ENCODE measurements around the gene LUZP4.
"Not testable (repeated sequence)": the region's sequence is repeated elsewhere in the genome, so short reads cannot be mapped to it uniquely, and the experiment has no call there.

LUZP4 gene

GRCh38 chrX:115289465-115289864, at the start of gene LUZP4:
Gene LUZP4 (plus strand): TSS chrX:115289715. CDS start chrX:115289760, 45 bp downstream.
- no peak for DNase-seq

GRCh38 chrX:115251458-115252233, 37.9 kb upstream of the LUZP4 start:
- no peak for DNase-seq

GRCh38 chrX:115255003-115255402, 34.5 kb upstream of the LUZP4 start:
- DNase-seq, result no peak

- DNase-seq, result no peak
Observed at GRCh38 chrX:115257711-115258110, 31.8 kb upstream of the LUZP4 start.

- DNase-seq, result no peak
Observed at GRCh38 chrX:115259238-115259875, 30.2 kb upstream of the LUZP4 start.

GRCh38 chrX:115260330-115260729, 29.2 kb upstream of the LUZP4 start:
- DNase-seq, result no peak

- no peak for DNase-seq
Observed at GRCh38 chrX:115261148-115261547, 28.4 kb upstream of the LUZP4 start.

GRCh38 chrX:115264009-115264408, 25.5 kb upstream of the LUZP4 start:
- no peak for DNase-seq

- DNase-seq, result peak; percentile 27
Observed at GRCh38 chrX:115266300-115266699, 23.2 kb upstream of the LUZP4 start.

GRCh38 chrX:115268421-115268820, 21.1 kb upstream of the LUZP4 start:
- DNase-seq, result no peak

GRCh38 chrX:115269051-115269683, 20.3 kb upstream of the LUZP4 start:
- DNase-seq, result no peak

- DNase-seq, result no peak
Observed at GRCh38 chrX:115284877-115285276, 4.6 kb upstream of the LUZP4 start.

GRCh38 chrX:115297189-115297588, 7.7 kb downstream of the LUZP4 start:
- DNase-seq, result no peak

GRCh38 chrX:115311139-115311538, 21.6 kb downstream of the LUZP4 start:
- DNase-seq, result no peak

GRCh38 chrX:115311601-115312001, 22.1 kb downstream of the LUZP4 start:
- DNase-seq, result no peak

- no peak for DNase-seq
Observed at GRCh38 chrX:115318139-115318538, 28.6 kb downstream of the LUZP4 start.

GRCh38 chrX:115322375-115322774, 32.9 kb downstream of the LUZP4 start:
- no peak for DNase-seq

GRCh38 chrX:115324194-115324593, 34.7 kb downstream of the LUZP4 start:
- DNase-seq, result peak; percentile 12

- not testable (repeated sequence) for DNase-seq
Observed at GRCh38 chrX:115329282-115329681, 39.8 kb downstream of the LUZP4 start.

GRCh38 chrX:115330498-115331168, 41.1 kb downstream of the LUZP4 start:
- peak; percentile 6 for DNase-seq

- no peak for DNase-seq
Observed at GRCh38 chrX:115332832-115333231, 43.3 kb downstream of the LUZP4 start.

GRCh38 chrX:115333446-115333845, 43.9 kb downstream of the LUZP4 start:
- no peak for DNase-seq

GRCh38 chrX:115337491-115338144, 48.1 kb downstream of the LUZP4 start:
- DNase-seq, result no peak
